8988T (cell line): ENCODE data around the gene PPARD.
"Not testable (repeated sequence)": the region's sequence is repeated elsewhere in the genome, so short reads cannot be mapped to it uniquely, and the experiment has no call there.

ENCODE experiments used
- DNase-seq: peaks from one replicate; pipeline ENCODE4 v3.0.0; 2011

PPARD gene

DNA sequence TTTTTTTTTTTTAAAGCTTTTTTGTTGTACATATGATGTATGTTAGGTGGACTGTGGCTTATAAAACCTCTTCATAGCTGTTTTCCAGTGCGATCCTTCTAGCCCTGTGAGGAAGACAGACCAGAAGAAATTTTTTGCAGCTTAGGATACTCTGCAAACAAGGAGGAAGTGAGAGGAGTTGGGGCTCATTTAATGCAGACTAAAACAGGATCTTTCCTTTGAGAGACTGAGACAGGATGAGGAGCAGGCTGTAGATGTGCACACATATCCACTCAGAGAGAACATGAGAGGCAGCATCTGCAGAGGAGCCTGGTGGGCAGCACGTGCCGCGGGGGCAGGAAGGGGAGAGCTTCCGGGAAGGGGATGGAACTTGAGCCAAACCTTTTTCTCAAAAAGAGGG lies 45.7 kb downstream of the PPARD start:
- DNase-seq, result no peak

DNA sequence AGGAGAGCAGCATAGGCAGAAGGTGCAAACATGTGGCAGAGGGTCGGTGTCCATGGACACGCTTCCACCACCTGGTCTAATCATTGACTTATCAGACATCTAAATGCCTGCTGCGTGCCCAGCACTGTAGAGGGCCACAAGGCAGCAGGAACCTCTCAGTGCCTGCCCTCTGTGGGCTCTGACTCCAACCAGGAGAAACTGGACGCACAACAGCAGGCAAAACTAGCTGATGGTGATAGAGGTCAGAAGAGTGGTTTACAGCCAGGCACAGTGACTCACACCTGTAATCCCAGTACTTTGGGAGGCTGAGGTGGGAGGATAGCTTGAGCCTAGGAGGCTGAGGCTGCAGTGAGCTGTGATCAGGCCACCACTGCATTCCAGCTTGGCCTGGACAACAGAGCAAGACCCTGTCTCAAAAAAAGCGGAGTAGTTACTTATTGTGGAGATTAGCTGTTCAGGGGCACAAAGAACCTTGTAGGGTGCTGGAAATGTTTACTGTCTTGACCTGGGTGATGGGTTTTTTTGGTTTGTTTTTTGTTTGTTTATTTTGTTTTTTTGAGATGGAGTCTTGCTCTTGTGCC lies 46.5 kb downstream of the PPARD start:
- no peak for DNase-seq

DNA sequence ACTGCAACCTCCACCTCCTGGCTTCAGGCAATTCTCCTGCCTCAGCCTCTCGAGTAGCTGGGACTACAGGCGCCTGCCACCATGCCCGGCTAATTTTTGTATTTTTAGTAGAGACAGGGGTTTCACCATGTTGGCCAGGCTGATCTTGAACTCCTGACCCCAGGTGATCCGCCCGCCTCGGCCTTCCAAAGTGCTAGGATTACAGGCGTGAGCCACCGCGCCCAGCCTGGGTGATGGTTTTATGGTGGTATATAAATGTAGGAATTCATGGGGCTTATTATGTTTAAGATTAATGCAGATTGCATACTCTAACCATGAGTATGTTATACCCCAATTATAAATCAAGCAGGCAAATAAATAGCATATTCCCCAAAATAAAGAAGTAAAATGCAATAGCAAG lies 47.0 kb downstream of the PPARD start:
- DNase-seq, result not testable (repeated sequence)

DNA sequence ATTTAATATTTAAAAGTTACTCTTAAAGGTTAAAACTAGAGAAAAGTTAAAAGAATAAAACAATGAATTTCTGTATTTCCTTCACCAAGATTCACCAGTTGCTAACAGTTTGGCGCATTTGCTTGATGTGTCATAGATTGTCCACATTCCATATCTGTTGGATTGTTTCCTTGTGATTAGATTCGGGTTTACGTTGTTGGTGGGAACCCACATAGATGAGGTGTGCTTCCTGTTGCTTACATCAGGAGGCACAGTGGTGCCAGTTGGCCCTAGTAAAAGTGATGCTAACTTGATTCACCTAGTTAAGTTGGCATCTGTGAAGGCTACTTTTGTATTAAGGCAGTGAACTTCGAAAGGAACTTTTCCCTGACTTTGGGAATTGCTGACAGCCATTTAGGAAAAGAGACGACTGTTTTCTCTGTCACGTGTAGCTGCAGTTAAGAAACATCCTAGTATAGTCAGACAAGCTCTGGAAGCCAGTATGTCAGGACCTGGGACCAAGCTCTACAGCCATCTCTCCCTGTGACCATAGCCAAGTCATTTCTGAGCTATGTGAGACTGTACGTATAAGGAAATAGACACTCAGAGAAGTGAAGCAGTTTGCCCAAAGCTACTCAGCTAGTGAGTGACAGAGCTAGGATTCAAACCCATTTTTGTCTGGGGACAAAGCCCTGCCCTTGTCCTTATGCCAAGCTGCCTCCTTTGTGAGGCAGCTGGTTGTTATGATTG lies 49.0 kb downstream of the PPARD start:
- DNase-seq, result peak; percentile 76

DNA sequence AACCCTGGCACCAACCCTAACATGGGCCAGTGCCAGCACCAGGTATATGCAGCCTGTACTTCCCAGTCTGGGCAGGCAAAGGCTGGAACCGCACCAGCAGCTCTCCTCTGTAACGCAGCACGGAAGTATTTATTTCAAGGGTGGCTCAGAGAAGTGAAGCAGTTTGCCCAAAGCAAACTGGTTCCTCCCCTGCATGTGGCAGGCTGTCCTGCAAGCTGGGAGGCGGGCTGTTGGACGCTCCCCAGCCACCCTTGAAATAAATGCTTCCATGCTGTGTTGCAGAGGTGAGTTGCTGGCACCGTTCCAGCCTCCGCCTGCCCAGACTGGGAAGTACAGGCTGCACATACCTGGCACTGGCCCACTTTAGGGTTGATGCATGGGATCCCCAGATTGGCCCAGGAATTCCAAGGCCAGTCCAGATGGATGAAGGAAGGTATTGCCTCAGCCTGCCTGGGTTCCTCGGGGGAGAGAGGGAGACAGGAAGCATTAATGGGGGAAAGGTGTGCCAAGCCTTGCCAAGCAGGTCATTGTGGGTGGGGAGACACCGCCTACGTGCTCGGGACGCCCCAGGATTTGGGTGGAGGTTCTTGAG lies 49.8 kb downstream of the PPARD start:
- DNase-seq, result no peak

DNA sequence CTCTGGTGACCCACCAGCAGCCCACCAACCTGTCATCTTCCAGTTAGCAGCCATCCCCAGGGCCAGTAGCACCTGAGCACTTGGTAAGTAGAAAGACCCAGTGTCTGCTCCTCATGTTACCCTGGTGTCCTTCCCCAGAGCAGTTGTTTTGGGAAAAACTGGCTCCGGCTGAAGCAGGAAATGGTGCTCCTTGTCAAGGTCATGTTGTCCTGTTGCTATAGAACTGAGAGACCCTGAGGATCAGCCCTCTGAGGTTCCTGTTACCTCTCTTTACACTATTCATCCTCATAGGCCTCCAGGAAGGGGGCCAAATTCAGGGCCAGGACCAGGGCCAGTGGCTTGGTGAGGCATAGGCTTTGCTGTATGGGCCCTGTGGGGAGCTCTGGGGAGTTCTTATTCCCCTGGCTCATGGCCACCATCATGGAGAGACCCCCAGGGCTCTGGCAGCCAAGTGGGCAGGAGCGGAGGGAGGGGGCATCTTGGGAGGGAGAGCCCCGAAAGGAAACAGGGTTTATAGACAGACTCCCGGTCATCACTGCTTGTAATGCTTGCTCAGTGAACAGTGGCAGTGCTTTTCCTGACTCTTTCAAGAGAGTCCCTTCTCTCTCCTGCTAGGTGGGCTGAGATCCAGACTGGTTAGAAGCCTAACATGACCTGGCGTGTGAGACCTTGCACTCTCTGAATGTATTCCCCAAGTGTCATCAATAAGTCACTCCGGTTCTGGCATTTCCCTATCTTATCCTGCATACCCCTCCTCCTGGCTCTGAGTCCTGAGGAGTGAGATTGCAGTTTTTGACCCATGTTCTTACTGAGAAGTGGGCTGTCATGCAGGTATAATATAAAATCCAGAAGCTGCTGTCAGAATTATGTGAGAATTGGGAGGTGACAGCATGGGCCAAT lies 50.7 kb downstream of the PPARD start:
- no peak for DNase-seq

DNA sequence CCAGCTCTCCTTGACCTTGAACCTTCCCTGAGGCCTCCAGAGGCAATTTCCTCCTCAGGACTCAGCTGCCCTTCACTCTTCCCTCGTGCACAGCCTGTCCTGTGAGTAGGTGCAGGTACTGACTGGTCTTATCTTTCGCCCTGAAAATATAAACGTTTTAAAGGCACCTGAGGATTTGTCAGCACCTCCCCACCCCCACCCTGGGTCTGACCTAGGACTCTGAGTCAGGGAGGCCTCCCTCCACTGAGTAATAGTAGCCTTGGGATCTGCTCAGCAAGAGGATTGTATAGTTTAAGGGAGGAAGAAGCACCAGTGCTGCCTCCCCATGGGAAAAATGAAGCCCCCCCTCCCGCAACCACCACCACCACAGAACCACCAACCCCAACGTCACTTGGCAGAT lies 54.6 kb downstream of the PPARD start:
- DNase-seq, result no peak

DNA sequence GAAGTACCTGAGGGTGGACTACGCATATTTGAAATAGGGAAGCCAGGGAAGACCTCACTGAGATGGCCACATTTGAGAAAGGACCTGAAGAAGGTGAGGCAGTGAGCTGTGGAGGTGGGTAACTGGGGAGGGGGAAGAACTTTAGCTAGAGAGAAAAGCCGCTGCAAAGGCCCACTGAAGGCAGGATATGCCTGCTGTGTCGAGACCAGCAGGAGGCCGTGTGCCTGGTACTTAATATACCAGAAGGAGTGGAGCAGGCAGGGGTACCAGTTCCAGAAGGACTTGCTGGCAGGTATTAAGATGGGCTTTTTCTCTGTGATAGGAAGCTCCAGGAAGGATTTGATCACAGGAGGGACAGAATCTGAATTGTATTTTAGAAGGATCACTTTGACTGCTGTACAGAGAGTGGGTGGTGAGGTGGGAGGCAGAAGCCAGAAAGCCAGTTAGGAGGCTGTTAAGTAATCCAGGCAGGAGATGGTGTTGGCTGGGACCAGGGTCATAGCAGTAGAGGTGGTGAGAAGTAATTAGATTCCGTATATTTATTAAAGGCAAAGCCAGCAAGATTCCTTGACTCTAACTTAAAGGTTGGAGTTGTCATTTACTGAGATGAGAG lies 55.6 kb downstream of the PPARD start:
- no peak for DNase-seq

DNA sequence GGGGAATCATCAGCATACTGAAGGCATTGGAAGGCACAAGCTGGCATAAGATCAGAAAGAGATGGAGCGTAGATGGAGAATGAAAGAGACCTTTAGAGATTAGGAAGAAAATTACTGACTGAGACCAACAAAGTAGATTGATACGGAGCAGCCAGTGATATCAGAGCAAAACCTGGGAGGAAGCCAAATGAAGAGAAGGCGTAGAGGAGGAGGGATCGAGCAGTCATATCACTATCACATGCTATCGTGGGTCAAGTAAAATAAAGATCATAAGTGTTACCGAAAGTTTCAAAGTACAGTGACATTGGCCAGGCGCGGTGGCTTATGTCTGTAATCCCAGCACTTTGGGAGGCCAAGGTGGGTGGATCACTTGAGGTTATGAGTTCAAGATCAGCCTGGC lies 56.2 kb downstream of the PPARD start:
- no peak for DNase-seq

DNA sequence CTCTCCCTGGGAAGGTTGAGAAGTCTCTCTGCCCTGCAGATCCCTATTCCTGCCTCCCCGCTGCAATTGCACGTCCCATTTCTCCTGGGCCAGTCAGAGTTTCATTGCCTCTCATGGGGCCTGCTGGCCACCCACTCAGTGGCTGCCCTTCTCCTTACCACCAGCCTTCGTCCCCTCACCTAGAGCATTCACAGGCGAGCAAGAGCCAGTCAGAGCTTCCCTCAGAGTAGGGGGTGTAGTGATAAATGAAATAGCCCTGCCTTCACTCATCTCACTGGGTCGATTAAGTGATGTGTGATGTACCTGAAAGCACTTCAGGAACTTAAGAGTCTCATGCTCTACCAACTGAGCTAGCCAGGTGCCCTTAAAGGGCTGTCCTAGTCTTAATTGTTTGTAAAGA lies 57.8 kb downstream of the PPARD start:
- no peak for DNase-seq

DNA sequence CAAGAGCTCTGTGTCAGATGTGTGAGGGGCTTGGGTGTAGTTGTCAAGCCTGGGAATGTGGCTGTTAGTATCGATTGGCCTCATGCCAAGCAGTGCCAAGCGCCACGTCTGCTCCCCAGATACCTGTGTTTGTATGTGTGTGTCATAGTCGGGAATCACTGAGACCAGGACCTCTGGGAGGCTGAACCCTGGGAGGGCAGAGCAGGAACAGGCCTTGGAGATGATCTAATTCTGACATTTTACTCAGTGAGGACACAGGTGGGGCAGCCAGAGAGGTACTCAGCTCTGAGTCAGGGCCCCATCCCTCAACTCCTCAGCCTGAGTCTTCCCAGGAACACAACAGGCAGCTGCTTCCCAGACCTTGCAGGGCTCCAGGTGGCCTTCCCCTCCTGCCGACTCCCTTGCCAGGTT lies 58.5 kb downstream of the PPARD start:
- DNase-seq, result no peak

DNA sequence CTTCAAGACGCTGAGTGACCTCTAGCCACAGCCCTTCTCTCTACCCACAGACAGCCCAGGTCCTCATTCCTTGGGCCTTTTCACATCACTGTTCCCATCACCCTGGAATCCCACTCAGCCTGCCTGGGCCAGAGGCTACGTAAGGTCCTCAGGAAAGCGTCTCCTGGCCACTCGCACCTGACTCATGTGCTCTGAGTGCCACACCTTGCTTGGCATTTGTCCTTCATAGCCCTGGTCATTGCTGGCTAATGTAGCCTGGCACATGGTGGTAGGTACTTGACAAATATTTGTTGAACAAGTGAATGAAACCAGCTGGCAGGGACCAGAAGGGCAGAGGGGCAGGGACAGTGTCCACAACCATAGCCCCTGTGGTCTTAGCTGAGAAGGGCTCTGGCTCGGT lies 59.2 kb downstream of the PPARD start:
- no peak for DNase-seq

DNA sequence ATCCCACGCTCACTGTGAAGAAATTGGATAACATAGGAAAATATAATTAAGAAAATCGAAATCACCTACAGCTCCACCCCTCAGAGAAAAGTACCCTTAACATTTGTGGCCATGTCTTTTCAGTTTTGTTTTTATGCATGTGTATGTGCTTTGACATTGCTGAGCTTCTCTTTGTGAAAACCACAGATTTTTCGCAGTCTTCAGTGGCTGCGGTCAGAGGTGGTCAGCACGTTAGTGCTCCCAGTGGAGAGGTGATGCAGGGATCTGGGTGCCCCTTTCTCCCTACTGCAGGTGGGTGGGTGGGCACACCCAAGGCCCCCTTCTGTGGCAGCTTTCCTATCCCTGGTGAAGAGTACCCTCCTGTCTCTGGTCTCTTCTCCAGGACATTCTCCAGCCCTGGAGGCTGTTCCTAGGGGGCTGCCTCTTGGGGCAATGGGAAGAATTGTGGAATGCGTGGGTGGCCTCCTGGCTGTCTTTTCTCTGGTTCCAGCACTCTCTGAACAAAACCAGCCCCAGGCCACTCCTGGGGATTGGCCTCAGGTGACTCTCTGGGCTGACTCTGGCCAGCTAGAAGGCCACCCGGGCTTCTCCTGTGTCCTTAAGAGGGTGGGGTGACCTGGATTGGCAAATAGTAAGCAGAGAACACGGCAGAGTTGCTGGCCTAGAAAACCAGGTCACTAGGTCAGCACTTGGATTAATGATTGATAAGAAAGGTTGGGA lies 59.9 kb downstream of the PPARD start:
- DNase-seq, result no peak

DNA sequence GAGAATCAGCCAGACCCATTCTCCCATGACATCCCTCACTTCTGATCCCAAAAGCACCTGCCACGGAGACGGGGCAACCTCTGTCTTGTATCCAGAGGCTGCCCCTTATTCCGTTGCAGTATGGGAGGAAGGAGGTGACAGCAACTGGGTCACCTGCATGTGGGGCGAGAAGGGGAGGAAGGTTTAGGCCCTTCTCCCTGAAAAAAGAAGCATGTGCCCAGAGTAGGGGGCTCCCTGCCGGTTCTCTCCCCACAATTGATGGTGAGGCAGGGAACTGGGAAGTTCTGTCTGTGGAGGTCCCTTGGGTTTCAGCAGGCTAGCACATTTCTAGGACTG lies 60.5 kb downstream of the PPARD start:
- DNase-seq, result no peak

DNA sequence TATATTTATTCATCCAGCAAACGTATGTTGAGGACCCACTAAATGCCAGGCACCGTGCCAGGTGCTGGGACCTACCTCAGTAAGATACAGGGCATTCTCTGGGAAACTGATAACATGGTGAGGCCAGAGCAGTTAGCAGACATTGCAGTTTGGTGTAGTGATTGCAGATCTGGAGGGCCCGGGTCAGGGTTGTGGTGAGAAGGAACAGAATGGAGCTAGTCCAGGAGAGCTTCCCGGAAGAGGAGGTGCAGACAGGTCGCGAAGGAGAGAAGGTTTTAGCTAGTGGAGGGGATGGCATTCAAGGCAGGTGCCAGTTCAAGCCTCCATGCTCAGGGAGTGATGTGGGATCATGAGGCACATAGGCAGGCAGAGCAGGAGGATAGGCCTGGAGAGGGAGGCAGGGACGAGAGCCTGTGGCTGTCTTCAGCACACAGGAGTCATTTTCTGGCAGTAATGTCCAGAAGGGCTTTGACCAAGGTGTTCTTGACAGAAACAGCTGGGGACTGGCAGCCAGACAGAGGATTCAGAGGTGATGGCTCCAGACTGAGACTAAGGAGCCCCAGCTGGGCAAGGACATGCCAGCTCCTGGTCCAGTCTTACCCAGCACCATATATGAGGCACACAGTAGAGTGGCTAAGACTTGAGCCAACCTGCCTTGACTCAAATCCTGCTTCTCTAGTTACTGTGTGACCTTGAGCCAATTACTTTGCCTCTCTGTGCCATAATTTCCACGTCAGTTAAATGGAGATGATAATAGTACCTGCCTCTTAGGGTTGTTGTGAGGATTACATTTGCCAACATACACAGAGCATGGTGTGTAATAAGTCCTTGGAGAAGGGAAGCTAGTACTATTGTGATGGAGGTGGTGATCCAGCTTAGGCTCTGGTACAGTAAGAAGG lies 61.4 kb downstream of the PPARD start:
- no peak for DNase-seq

DNA sequence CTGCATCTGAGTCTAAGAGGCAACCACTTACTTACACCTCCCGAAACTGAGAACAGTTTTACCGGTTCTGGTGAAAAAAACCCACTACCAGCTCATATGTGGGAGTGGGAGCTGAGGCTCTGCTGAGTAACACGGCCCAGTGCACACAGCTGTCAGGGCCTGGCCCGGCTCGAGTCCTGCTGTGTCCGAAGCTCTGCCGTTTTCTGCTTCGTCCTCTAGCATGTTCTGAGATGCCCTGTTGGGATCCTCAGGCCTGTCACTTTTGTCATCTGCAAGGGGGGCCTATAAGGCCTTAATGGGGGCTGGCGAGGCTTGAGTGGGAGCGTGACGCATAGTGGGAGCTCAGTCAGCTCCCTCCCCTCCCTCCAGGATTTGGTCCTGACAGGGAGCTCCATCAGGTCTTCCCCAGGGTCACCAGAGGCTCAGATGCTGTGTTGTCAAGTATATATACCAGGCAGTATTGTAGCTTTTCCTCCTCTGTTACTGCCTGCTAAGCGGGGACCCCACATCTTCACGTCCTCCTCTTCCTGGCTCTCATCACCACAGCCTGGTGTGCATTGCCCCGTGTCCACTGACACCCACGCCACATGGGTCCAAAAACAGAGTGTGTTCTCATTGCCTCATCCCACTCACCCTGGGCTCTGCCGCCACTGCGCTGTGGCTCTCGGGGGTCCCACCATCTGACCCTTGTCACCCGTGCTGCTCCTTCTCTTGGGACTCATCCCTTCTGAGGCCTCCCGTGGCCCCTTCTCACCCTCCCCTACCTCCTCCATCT lies 64.5 kb downstream of the PPARD start:
- no peak for DNase-seq

DNA sequence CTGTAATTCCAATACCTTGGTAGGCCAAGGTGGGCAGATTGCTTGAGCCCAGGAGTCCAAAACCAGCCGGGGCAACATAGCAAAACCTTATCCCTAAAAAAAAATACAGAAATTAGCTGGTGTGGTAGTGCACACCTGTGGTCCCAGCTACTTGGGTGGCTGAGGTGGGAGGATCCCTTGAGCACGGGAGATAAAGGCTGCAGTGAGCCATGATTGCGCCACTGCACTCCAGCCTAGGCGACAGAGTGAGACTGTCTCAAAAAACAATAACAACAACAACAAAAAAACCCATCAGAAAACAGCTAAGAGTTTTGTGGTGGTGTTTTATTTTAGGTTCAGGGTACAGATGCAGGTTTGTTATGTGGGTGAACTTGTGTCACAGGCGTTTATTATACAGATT lies 66.9 kb downstream of the PPARD start:
- DNase-seq, result no peak

DNA sequence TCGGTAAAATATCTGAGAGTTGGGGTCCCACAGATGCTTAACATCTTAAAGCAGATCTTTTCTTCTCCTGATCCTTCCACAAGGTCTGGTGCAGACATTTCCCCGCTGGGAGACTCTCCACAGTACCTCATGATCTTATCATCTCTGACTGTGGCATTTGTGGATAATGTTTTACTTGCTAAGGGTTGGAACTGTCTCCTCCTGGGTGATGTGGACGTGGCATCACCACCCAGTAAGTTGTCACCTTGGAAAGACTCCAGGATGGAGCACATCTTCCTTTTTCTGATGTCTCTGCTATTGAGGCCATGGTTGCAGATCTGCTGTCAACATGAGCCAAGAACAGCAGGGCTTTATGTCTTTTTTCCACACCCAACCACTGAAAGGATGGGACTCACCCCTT lies 67.8 kb downstream of the PPARD start:
- no peak for DNase-seq

DNA sequence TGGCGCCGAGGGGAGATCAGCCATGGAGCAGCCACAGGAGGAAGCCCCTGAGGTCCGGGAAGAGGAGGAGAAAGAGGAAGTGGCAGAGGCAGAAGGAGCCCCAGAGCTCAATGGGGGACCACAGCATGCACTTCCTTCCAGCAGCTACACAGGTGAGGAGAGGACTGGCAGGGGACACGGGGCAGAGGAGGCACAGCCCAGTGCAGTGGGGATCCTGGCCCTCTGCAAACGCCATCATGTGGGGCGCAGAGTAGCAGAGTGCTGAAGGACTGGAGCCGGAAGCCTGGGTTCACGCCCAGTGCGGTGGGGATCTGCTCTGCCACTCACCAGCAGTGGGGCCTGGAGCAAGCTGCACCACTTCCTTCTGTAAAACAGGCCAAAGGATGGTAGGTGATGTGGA lies 68.7 kb downstream of the PPARD start:
- no peak for DNase-seq

DNA sequence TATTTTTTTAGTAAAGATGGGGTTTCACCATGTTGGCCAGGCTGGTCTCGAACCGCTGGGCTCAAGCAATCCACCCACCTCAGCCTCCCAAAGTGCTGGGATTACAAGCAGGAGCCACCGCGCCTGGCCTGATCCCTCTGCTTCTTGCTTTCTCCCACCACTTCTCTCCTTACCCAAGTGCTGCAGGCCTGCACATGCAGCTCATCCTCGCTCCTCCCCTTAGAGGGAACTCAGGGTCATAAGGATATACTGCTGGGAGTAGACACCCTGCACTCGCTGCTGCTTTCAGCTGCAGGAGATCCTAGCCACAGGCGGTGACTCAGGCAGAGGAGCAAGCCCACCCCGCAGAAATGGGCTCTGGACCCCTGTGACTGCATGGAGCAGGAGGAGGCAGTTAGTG lies 69.7 kb downstream of the PPARD start:
- DNase-seq, result no peak

DNA sequence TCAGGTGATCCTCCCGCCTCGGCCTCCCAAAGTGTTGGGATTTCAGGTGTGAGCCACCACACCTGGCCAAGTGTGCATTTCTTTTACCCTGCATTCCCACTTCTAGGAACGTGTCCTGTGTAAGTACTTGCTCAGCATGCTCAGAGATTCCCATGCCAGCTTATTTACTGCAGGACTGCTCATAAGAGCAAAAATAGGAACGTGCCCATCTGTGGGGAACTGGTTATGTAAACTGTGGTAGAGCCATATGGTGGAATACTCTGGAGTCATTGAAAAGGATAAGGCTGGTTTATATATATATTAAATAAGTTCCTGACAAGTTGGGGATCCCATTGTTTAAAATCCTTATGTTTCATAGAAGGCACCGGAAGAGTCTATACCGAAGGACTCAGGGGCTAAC lies 71.6 kb downstream of the PPARD start:
- DNase-seq, result no peak
